K562 (cell line): ENCODE data around the gene NFKBIB. TPM values are rescaled to one million over a fixed set of nuclear protein-coding genes. Genes with fewer than 3 reads are reported as not detected.

ENCODE experiments used
- ARHGAP35 ChIP-seq: fragments of 450-650 bp; IDR thresholded peaks from 2 replicates; pipeline ENCODE4 v1.6.1; 2018; ENCODE audit not compliant: partially characterized antibody
- CBX5 ChIP-seq: IDR thresholded peaks from 2 replicates; pipeline ENCODE4 v1.6.1; 2014; ENCODE audit warnings: low read depth, borderline replicate concordance
- KLF10 ChIP-seq: fragments of 250-450 bp; sonication (Bioruptor Pico); IDR thresholded peaks from 2 replicates; pipeline ENCODE4 v1.6.1; 2021; ENCODE audit warnings: matching md5 sums
- NFIC ChIP-seq: fragments of 450-650 bp; IDR thresholded peaks from 2 replicates; pipeline ENCODE4 v1.6.1; 2017; ENCODE audit warnings: mild to moderate bottlenecking, inconsistent platforms
- POLR2A ChIP-seq: fragments of 450-650 bp; conservative IDR thresholded peaks from 2 replicates; pipeline ENCODE4 v1.6.1; 2016
- RBM34 ChIP-seq: fragments of 200-400 bp; formaldehyde crosslinking; IDR thresholded peaks from 2 replicates; pipeline ENCODE4 v1.6.1; 2018; ENCODE audit warnings: low read length, borderline replicate concordance; ENCODE audit not compliant: insufficient read depth
- SAP30 ChIP-seq: fragments of 200-600 bp; sonication (generic); IDR thresholded peaks from 2 replicates; pipeline ENCODE4 v1.6.1; 2012; ENCODE audit warnings: borderline replicate concordance, low read depth, mild to moderate bottlenecking, moderate library complexity, low read length, control low read depth, inconsistent platforms; ENCODE audit not compliant: insufficient read depth, poor library complexity, severe bottlenecking
- STAT5A ChIP-seq: IDR thresholded peaks from 2 replicates; pipeline ENCODE4 v1.6.1; 2012; ENCODE audit warnings: low read length, inconsistent platforms, borderline replicate concordance
- TSC22D4 ChIP-seq: fragments of 450-650 bp; IDR thresholded peaks from 2 replicates; pipeline ENCODE4 v1.6.1; 2016; ENCODE audit warnings: missing genetic modification characterization, missing biosample characterization, control low read depth
- ZNF140 ChIP-seq: fragments of 250-450 bp; sonication (Bioruptor Pico); IDR thresholded peaks from 2 replicates; pipeline ENCODE4 v1.8.0; 2021; ENCODE audit warnings: moderate library complexity, mild to moderate bottlenecking, inconsistent platforms
- polyA plus RNA-seq, 8 experiments: library from polyadenylated mRNA; depleted of rRNA in 4 of 8; stranded (reverse) in 5 of 8; unstranded in 3 of 8; fragments of >200 nt; fragmentation: Nextera tagmentation in 2 of 8; fragmentation: Illumina TruSeq in 1 of 8; extraction: Ambion mirVana in 2 of 8; extraction: Trizol in 1 of 8; gene quantifications; 2 replicates each; pipeline versions ENCODE4 v1.2.1 to v1.2.3, GENCODE V29; 2011 to 2014; ENCODE audit warnings: inconsistent platforms in 1 of 8, missing spikeins in 1 of 8
- total RNA-seq, 7 experiments: library from RNA; depleted of rRNA in 6 of 7; stranded (reverse); fragments of >200 nt in 6 of 7; fragmentation: Illumina TruSeq in 2 of 7; extraction: Trizol in 2 of 7; gene quantifications; 2 replicates each; pipeline versions ENCODE4 v1.2.1 to v1.2.3, GENCODE V29; 2011 to 2021; ENCODE audit warnings: low replicate concordance in 1 of 7
- TF ChIP-seq, protein P1 (sequence below): fragments of 450-650 bp; IDR thresholded peaks from 2 replicates; pipeline ENCODE4 v1.6.1; 2016
- TF ChIP-seq, protein P2 (sequence below): fragments of 250-450 bp; sonication (Bioruptor Pico); IDR thresholded peaks from 2 replicates; pipeline ENCODE4 v1.5.0; 2021; ENCODE audit warnings: mild to moderate bottlenecking, borderline replicate concordance
- TF ChIP-seq, protein P3 (sequence below): fragments of 450-650 bp; IDR thresholded peaks from 2 replicates; pipeline ENCODE4 v1.6.1; 2016; ENCODE audit warnings: mild to moderate bottlenecking, moderate library complexity

The NFKBIB gene
- total and polyA plus RNA-seq, 9 of the 15 experiments (the other 6 are each of a cell fraction or from before 2014, with no cell fraction given), result 1.5 to 44.9 (median 10.4) TPM

DNA sequence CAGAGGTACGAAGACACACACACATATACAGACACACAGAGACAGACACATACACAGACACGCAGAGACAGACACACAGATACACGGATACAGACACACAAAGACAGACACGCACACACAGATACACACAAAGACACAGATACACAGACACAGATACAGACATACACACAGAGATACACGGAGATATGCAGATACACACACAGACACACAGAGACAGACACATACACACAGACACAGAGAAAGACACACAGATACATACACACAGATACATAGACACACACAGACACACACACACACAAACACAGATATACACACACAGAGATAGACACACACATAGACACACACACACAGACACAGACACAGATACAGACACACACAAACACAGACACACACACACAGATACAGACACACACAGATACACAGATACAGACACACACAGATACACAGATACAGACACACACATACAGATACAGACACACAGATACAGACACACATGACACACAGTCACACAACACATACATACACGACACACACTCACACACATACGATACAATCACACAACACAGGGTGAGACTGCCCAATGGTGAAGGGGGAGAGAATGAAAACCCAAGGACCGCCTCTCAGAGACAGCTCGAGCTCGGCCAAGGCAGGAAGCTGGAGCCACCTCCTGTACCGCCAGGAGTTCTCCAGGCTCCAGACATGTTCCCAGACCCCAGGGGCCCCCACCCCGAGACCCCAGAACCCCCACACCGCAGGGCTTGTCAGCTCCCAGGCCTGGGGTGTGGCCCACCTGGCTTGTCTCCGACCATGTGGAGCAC is 21.0 kb downstream of the NFKBIB start (continued):
- TF ChIP-seq, protein P1, sequence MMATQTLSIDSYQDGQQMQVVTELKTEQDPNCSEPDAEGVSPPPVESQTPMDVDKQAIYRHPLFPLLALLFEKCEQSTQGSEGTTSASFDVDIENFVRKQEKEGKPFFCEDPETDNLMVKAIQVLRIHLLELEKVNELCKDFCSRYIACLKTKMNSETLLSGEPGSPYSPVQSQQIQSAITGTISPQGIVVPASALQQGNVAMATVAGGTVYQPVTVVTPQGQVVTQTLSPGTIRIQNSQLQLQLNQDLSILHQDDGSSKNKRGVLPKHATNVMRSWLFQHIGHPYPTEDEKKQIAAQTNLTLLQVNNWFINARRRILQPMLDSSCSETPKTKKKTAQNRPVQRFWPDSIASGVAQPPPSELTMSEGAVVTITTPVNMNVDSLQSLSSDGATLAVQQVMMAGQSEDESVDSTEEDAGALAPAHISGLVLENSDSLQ, result no peak
- TF ChIP-seq POLR2A (peak; percentile 51), RBM34 (no peak), ARHGAP35 (peak; percentile 14), ZNF140 (no peak), TSC22D4 (tag) (peak; percentile 93), NFIC (no peak), KLF10 (CRISPR knock-in tag) (no peak), STAT5A (peak; percentile 39; the same call in 1 of the 2 replicates), SAP30 (no peak), CBX5 (no peak)
- TF ChIP-seq, protein P2, sequence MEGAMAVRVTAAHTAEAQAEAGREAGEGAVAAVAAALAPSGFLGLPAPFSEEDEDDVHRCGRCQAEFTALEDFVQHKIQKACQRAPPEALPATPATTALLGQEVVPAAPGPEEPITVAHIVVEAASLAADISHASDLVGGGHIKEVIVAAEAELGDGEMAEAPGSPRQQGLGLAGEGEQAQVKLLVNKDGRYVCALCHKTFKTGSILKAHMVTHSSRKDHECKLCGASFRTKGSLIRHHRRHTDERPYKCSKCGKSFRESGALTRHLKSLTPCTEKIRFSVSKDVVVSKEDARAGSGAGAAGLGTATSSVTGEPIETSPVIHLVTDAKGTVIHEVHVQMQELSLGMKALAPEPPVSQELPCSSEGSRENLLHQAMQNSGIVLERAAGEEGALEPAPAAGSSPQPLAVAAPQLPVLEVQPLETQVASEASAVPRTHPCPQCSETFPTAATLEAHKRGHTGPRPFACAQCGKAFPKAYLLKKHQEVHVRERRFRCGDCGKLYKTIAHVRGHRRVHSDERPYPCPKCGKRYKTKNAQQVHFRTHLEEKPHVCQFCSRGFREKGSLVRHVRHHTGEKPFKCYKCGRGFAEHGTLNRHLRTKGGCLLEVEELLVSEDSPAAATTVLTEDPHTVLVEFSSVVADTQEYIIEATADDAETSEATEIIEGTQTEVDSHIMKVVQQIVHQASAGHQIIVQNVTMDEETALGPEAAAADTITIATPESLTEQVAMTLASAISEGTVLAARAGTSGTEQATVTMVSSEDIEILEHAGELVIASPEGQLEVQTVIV, result no peak
- TF ChIP-seq, protein P3, sequence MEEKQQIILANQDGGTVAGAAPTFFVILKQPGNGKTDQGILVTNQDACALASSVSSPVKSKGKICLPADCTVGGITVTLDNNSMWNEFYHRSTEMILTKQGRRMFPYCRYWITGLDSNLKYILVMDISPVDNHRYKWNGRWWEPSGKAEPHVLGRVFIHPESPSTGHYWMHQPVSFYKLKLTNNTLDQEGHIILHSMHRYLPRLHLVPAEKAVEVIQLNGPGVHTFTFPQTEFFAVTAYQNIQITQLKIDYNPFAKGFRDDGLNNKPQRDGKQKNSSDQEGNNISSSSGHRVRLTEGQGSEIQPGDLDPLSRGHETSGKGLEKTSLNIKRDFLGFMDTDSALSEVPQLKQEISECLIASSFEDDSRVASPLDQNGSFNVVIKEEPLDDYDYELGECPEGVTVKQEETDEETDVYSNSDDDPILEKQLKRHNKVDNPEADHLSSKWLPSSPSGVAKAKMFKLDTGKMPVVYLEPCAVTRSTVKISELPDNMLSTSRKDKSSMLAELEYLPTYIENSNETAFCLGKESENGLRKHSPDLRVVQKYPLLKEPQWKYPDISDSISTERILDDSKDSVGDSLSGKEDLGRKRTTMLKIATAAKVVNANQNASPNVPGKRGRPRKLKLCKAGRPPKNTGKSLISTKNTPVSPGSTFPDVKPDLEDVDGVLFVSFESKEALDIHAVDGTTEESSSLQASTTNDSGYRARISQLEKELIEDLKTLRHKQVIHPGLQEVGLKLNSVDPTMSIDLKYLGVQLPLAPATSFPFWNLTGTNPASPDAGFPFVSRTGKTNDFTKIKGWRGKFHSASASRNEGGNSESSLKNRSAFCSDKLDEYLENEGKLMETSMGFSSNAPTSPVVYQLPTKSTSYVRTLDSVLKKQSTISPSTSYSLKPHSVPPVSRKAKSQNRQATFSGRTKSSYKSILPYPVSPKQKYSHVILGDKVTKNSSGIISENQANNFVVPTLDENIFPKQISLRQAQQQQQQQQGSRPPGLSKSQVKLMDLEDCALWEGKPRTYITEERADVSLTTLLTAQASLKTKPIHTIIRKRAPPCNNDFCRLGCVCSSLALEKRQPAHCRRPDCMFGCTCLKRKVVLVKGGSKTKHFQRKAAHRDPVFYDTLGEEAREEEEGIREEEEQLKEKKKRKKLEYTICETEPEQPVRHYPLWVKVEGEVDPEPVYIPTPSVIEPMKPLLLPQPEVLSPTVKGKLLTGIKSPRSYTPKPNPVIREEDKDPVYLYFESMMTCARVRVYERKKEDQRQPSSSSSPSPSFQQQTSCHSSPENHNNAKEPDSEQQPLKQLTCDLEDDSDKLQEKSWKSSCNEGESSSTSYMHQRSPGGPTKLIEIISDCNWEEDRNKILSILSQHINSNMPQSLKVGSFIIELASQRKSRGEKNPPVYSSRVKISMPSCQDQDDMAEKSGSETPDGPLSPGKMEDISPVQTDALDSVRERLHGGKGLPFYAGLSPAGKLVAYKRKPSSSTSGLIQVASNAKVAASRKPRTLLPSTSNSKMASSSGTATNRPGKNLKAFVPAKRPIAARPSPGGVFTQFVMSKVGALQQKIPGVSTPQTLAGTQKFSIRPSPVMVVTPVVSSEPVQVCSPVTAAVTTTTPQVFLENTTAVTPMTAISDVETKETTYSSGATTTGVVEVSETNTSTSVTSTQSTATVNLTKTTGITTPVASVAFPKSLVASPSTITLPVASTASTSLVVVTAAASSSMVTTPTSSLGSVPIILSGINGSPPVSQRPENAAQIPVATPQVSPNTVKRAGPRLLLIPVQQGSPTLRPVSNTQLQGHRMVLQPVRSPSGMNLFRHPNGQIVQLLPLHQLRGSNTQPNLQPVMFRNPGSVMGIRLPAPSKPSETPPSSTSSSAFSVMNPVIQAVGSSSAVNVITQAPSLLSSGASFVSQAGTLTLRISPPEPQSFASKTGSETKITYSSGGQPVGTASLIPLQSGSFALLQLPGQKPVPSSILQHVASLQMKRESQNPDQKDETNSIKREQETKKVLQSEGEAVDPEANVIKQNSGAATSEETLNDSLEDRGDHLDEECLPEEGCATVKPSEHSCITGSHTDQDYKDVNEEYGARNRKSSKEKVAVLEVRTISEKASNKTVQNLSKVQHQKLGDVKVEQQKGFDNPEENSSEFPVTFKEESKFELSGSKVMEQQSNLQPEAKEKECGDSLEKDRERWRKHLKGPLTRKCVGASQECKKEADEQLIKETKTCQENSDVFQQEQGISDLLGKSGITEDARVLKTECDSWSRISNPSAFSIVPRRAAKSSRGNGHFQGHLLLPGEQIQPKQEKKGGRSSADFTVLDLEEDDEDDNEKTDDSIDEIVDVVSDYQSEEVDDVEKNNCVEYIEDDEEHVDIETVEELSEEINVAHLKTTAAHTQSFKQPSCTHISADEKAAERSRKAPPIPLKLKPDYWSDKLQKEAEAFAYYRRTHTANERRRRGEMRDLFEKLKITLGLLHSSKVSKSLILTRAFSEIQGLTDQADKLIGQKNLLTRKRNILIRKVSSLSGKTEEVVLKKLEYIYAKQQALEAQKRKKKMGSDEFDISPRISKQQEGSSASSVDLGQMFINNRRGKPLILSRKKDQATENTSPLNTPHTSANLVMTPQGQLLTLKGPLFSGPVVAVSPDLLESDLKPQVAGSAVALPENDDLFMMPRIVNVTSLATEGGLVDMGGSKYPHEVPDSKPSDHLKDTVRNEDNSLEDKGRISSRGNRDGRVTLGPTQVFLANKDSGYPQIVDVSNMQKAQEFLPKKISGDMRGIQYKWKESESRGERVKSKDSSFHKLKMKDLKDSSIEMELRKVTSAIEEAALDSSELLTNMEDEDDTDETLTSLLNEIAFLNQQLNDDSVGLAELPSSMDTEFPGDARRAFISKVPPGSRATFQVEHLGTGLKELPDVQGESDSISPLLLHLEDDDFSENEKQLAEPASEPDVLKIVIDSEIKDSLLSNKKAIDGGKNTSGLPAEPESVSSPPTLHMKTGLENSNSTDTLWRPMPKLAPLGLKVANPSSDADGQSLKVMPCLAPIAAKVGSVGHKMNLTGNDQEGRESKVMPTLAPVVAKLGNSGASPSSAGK, result no peak
